GM12892 (cell line): ENCODE data around the gene MDM1.

ENCODE experiments used
- DNase-seq: peaks from one replicate; pipeline ENCODE4 v3.0.0; 2011; ENCODE audit not compliant: insufficient read length
- FAIRE-seq: peaks from 2 replicates; lab custom pipeline; 2011; peaks lifted over from hg19 to GRCh38; lab: Jason Lieb, UNC
- POLR2A ChIP-seq: IDR thresholded peaks from 2 replicates; pipeline ENCODE4 v1.6.1; 2011; ENCODE audit warnings: low read depth, low read length, control low read depth
- POLR2AphosphoS5 ChIP-seq: IDR thresholded peaks from 2 replicates; pipeline ENCODE4 v1.6.1; 2011; ENCODE audit warnings: low read depth, low read length, control low read depth
- TAF1 ChIP-seq: IDR thresholded peaks from 2 replicates; pipeline ENCODE4 v1.6.1; 2011; ENCODE audit warnings: low read depth, mild to moderate bottlenecking, control low read depth, low read length, borderline replicate concordance

The MDM1 gene

GRCh38 chr12:68264158-68264855 lies 67.9 kb downstream of the MDM1 start:
- TF ChIP-seq POLR2A, result no peak
- no peak for TF ChIP-seq POLR2AphosphoS5
- TF ChIP-seq TAF1, result no peak
- DNase-seq (no peak), FAIRE-seq (no peak)

GRCh38 chr12:68263366-68263765 lies 68.8 kb downstream of the MDM1 start:
- TF ChIP-seq POLR2AphosphoS5 (no peak), TAF1 (no peak), POLR2A (no peak)
- FAIRE-seq, result no peak
- DNase-seq, result no peak

GRCh38 chr12:68261896-68262295 lies 70.3 kb downstream of the MDM1 start:
- DNase-seq, result no peak
- TF ChIP-seq POLR2A, result no peak
- no peak for TF ChIP-seq POLR2AphosphoS5
- TF ChIP-seq TAF1, result no peak
- FAIRE-seq, result peak; percentile 9

GRCh38 chr12:68260153-68260552 lies 72.0 kb downstream of the MDM1 start:
- no peak for DNase-seq
- no peak for FAIRE-seq
- TF ChIP-seq TAF1 (no peak), POLR2A (no peak), POLR2AphosphoS5 (no peak)

- TF ChIP-seq POLR2A (no peak), POLR2AphosphoS5 (no peak), TAF1 (no peak)
- DNase-seq (no peak), FAIRE-seq (peak; percentile 57)
These were observed 72.7 kb downstream of the MDM1 start for GRCh38 chr12:68259318-68259940.

GRCh38 chr12:68253504-68253903 lies 78.7 kb downstream of the MDM1 start, which contains the start of gene IL22:
IL22 (minus strand) TSS chr12:68253604; CDS start chr12:68253448, 156 bp downstream.
- DNase-seq, result no peak
- FAIRE-seq, result no peak
- TF ChIP-seq TAF1 (no peak), POLR2AphosphoS5 (no peak), POLR2A (no peak)

GRCh38 chr12:68252077-68252476 lies 80.1 kb downstream of the MDM1 start:
- no peak for FAIRE-seq
- no peak for TF ChIP-seq POLR2A
- DNase-seq, result no peak

GRCh38 chr12:68250454-68250853 lies 81.7 kb downstream of the MDM1 start:
- DNase-seq, result no peak
- no peak for TF ChIP-seq TAF1
- TF ChIP-seq POLR2AphosphoS5, result no peak
- TF ChIP-seq POLR2A, result no peak
- FAIRE-seq, result no peak

GRCh38 chr12:68247785-68248184 lies 84.4 kb downstream of the MDM1 start:
- no peak for TF ChIP-seq POLR2A
- TF ChIP-seq TAF1, result no peak
- TF ChIP-seq POLR2AphosphoS5, result no peak
- no peak for DNase-seq
- FAIRE-seq, result no peak

- TF ChIP-seq TAF1 (no peak), POLR2AphosphoS5 (no peak), POLR2A (no peak)
- FAIRE-seq, result no peak
- DNase-seq, result no peak
These were observed 85.8 kb downstream of the MDM1 start for GRCh38 chr12:68246350-68246749.

GRCh38 chr12:68245180-68246021 lies 86.8 kb downstream of the MDM1 start:
- no peak for FAIRE-seq
- no peak for DNase-seq
- no peak for TF ChIP-seq TAF1
- no peak for TF ChIP-seq POLR2A
- no peak for TF ChIP-seq POLR2AphosphoS5
